SU-DHL-6 (cell line): Measurements from ENCODE around the gene FRY.

Experiments
- H2AFZ ChIP-seq: fragments of 200-600 bp; sonication (generic); 2 replicates; pipeline ENCODE4 v1.6.1; 2014; ENCODE audit warnings: low read depth, mild to moderate bottlenecking, moderate library complexity, mixed read lengths, antibody characterized with exemption, low read length; ENCODE audit not compliant: severe bottlenecking
- H3F3A ChIP-seq: fragments of 200-600 bp; shearing (Covaris generic); 2 replicates; pipeline ENCODE4 v1.6.0; 2016; ENCODE audit warnings: antibody characterized with exemption, mild to moderate bottlenecking; ENCODE audit not compliant: insufficient read depth
- H3K27ac ChIP-seq: fragments of 200-600 bp; sonication (generic); 2 replicates; pipeline ENCODE4 v1.5.1; 2016; ENCODE audit warnings: low read depth, mild to moderate bottlenecking, low read length, moderate library complexity, mixed read lengths
- H3K27me3 ChIP-seq: fragments of 200-600 bp; sonication (generic), shearing (Covaris generic); 2 replicates; pipeline ENCODE4 v1.6.0; 2014; ENCODE audit warnings: mild to moderate bottlenecking, low read length
- H3K36me3 ChIP-seq: fragments of 200-600 bp; sonication (generic); 2 replicates; pipeline ENCODE4 v1.6.1; 2014; ENCODE audit warnings: mild to moderate bottlenecking, low read length, mixed read lengths
- H3K4me2 ChIP-seq: fragments of 300-600, 200-600 bp; shearing (Covaris generic), sonication (generic); 2 replicates; pipeline ENCODE4 v1.6.0; 2014; ENCODE audit warnings: low read length, low read depth, mild to moderate bottlenecking; ENCODE audit not compliant: poor library complexity, severe bottlenecking
- H3K4me3 ChIP-seq: fragments of 200-600 bp; sonication (generic); 2 replicates; pipeline ENCODE4 v1.5.1; 2014; ENCODE audit warnings: antibody characterized with exemption, low read length, mild to moderate bottlenecking, mixed read lengths; ENCODE audit not compliant: insufficient read depth, poor library complexity, severe bottlenecking
- H3K79me2 ChIP-seq: fragments of 200-600 bp; sonication (generic); 2 replicates; pipeline ENCODE4 v1.6.1; 2014; ENCODE audit warnings: mild to moderate bottlenecking, low read length, moderate library complexity; ENCODE audit not compliant: insufficient read depth
- H3K9ac ChIP-seq: fragments of 200-600 bp; sonication (generic); 2 replicates; pipeline ENCODE4 v1.7.0; 2014; ENCODE audit warnings: mild to moderate bottlenecking, low read length
- H3K9me2 ChIP-seq: fragments of 200-600 bp; sonication (generic); replicated peaks from 2 replicates; pipeline ENCODE4 v1.6.1; 2014; ENCODE audit warnings: low read length; ENCODE audit not compliant: insufficient read depth
- H3K9me3 ChIP-seq: fragments of 200-600 bp; sonication (generic); 2 replicates; pipeline ENCODE4 v1.6.1; 2014; ENCODE audit warnings: low read length, mixed read lengths; ENCODE audit not compliant: insufficient read depth
- H4K20me1 ChIP-seq: fragments of 200-600 bp; sonication (generic); 2 replicates; pipeline ENCODE4 v1.6.1; 2014; ENCODE audit warnings: low read depth, mild to moderate bottlenecking, antibody characterized with exemption, low read length, moderate library complexity, mixed read lengths
- CTCF ChIP-seq: fragments of 200-600 bp; sonication (generic); IDR thresholded peaks from one replicate; pipeline ENCODE4 v1.5.1; 2017; ENCODE audit warnings: antibody characterized with exemption, mild to moderate bottlenecking, low read length, moderate library complexity; ENCODE audit not compliant: insufficient read depth, poor library complexity, severe bottlenecking
- EZH2phosphoT487 ChIP-seq: fragments of 200-600 bp; sonication (generic), shearing (Covaris generic); conservative IDR thresholded peaks from 2 replicates; pipeline ENCODE4 v1.6.1; 2018; ENCODE audit warnings: mild to moderate bottlenecking, antibody characterized with exemption, low read length, moderate library complexity, mixed read lengths

Gene FRY

GRCh38 chr13:32134241-32135055, 102.9 kb downstream of the FRY start:
- Histone ChIP-seq H3K9me3 (no peaks in the 10 kb centered on the region), H3K27ac (no peak overlapping the region), H3K79me2 (no peaks in the 10 kb centered on the region), H3K9ac (no peak overlapping the region), H3K9me2 (no peaks in the 10 kb centered on the region), H3K27me3 (no peaks in the 10 kb centered on the region), H3K4me2 (no peak overlapping the region), H2AFZ (no peak overlapping the region), H3K4me3 (no peak overlapping the region), H3F3A (no peaks in the 10 kb centered on the region), H4K20me1 (no peaks in the 10 kb centered on the region), H3K36me3 (no peaks in the 10 kb centered on the region)
- no peak for TF ChIP-seq CTCF
- TF ChIP-seq EZH2phosphoT487, result no peak

- no peak overlapping the region for H3K4me2 ChIP-seq
- no peak overlapping the region for H3K27ac ChIP-seq
- H3K36me3 ChIP-seq, result no peaks in the 10 kb centered on the region
- no peaks in the 10 kb centered on the region for H3K79me2 ChIP-seq
- H2AFZ ChIP-seq, result no peak overlapping the region
- no peaks in the 10 kb centered on the region for H3K9me3 ChIP-seq
- H3K27me3 ChIP-seq, result no peaks in the 10 kb centered on the region
- no peak overlapping the region for H3K4me3 ChIP-seq
- no peak overlapping the region for H3K9ac ChIP-seq
- TF ChIP-seq EZH2phosphoT487, result no peak
- TF ChIP-seq CTCF, result no peak
- H3F3A ChIP-seq, result no peaks in the 10 kb centered on the region
- no peaks in the 10 kb centered on the region for H3K9me2 ChIP-seq
- no peaks in the 10 kb centered on the region for H4K20me1 ChIP-seq
Observed at GRCh38 chr13:32135056-32135390, 103.4 kb downstream of the FRY start.

GRCh38 chr13:32135655-32136054, 104.1 kb downstream of the FRY start:
- Histone ChIP-seq H3K9ac (no peak overlapping the region), H3K9me2 (no peaks in the 10 kb centered on the region)
- TF ChIP-seq EZH2phosphoT487, result no peak
- TF ChIP-seq CTCF, result no peak

More at GRCh38 chr13:32135655-32136054, 104.1 kb downstream of the FRY start:
- no peaks in the 10 kb centered on the region for H3F3A ChIP-seq
- no peaks in the 10 kb centered on the region for H3K36me3 ChIP-seq
- no peak overlapping the region for H3K27ac ChIP-seq
- H2AFZ ChIP-seq, result no peak overlapping the region
- H3K9me3 ChIP-seq, result no peaks in the 10 kb centered on the region
- H4K20me1 ChIP-seq, result no peaks in the 10 kb centered on the region
- no peaks in the 10 kb centered on the region for H3K27me3 ChIP-seq
- H3K79me2 ChIP-seq, result no peaks in the 10 kb centered on the region
- no peak overlapping the region for H3K4me2 ChIP-seq
- no peak overlapping the region for H3K4me3 ChIP-seq
